Bone marrow (tissue), 2 donors: ENCODE results near the gene FANCD2.
"Not testable (repeated sequence)": the region's sequence is repeated elsewhere in the genome, so short reads cannot be mapped to it uniquely, and the experiment has no call there.

Source experiments
- DNase-seq, 2 donors: peaks; one replicate each; lab custom pipeline; 2025; lab: John Stamatoyannopoulos, UW

Gene FANCD2

GRCh38 chr3:10108091-10108490, 81.9 kb downstream of the FANCD2 start, which contains the start of gene FANCD2OS:
Gene FANCD2OS, minus strand, starts transcription at chr3:10108255. Its CDS starts 3,481 bp downstream, at chr3:10104774.
- no peak for DNase-seq

GRCh38 chr3:10115326-10116137, 89.3 kb downstream of the FANCD2 start, which contains the start of gene BRK1:
Gene BRK1, plus strand, starts transcription at chr3:10115675. Its CDS starts 27 bp downstream, at chr3:10115702.
- DNase-seq = peak; percentile 81 to 95

- no peak for DNase-seq
These were observed 89.9 kb downstream of the FANCD2 start for GRCh38 chr3:10116138-10116460.

GRCh38 chr3:10116928-10117327, 90.7 kb downstream of the FANCD2 start:
- no peak for DNase-seq

GRCh38 chr3:10119376-10119775, 93.1 kb downstream of the FANCD2 start:
- DNase-seq = no peak

- no peak for DNase-seq
These were observed 94.8 kb downstream of the FANCD2 start for GRCh38 chr3:10121064-10121463.

GRCh38 chr3:10122724-10123123, 96.5 kb downstream of the FANCD2 start:
- no peak for DNase-seq

GRCh38 chr3:10135872-10136271, 109.6 kb downstream of the FANCD2 start:
- not testable (repeated sequence) for DNase-seq

GRCh38 chr3:10136426-10137005, 110.3 kb downstream of the FANCD2 start:
- DNase-seq = no peak

- DNase-seq = no peak
These were observed 110.9 kb downstream of the FANCD2 start for GRCh38 chr3:10137178-10137577.

GRCh38 chr3:10140996-10141546, 114.8 kb downstream of the FANCD2 start:
- DNase-seq = no peak

- DNase-seq = no peak
These were observed 116.7 kb downstream of the FANCD2 start for GRCh38 chr3:10142707-10143560.

- DNase-seq = no peak
These were observed 119.4 kb downstream of the FANCD2 start for GRCh38 chr3:10145685-10146084.

GRCh38 chr3:10149226-10149625, 123.0 kb downstream of the FANCD2 start:
- no peak for DNase-seq

- no peak for DNase-seq
These were observed 124.8 kb downstream of the FANCD2 start for GRCh38 chr3:10150987-10151386.
